ACHN (cell line): ENCODE measurements around the gene IFT52.
"Not testable (repeated sequence)": the region's sequence is repeated elsewhere in the genome, so short reads cannot be mapped to it uniquely, and the experiment has no call there.

Experiments
- DNase-seq: peaks from one replicate; pipeline ENCODE4 v3.0.0-alpha.2; 2015
- in situ Hi-C: cut with HindIII; loops from 2 replicates; pipeline ENCODE4 v1.10.0; 2017; ENCODE audit warnings: low sequenced_read_pairs, low pct_ligation_motif_present, low pct_unique_long_range_greater_than_20kb

The IFT52 gene

GRCh38 chr20:43605715-43606114 lies 15.0 kb downstream of the IFT52 start:
- DNase-seq, result no peak
- in situ Hi-C loops, result no loop called here

DNA sequence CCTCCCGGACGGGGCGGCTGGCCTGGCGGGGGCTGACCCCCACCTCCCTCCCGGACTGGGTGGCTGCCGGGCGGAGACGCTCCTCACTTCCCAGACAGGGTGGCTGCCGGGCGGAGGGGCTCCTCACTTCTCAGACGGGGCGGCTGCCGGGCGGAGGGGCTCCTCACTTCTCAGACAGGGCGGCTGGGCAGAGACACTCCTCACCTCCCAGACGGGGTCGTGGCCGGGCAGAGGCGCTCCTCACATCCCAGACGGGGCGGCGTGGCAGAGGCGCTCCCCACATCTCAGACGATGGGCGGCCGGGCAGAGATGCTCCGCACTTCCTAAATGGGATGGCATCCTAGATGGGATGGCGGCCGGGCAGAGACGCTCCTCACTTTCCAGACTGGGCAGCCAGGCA lies 16.5 kb downstream of the IFT52 start:
- in situ Hi-C loops, DNase-seq: not testable (repeated sequence)

- no peak for DNase-seq
- in situ Hi-C loops, result no loop called here
These were observed 40.9 kb downstream of the IFT52 start for GRCh38 chr20:43631598-43631997.

GRCh38 chr20:43636429-43636828 lies 45.7 kb downstream of the IFT52 start:
- in situ Hi-C loops, result no loop called here
- DNase-seq, result no peak

DNA sequence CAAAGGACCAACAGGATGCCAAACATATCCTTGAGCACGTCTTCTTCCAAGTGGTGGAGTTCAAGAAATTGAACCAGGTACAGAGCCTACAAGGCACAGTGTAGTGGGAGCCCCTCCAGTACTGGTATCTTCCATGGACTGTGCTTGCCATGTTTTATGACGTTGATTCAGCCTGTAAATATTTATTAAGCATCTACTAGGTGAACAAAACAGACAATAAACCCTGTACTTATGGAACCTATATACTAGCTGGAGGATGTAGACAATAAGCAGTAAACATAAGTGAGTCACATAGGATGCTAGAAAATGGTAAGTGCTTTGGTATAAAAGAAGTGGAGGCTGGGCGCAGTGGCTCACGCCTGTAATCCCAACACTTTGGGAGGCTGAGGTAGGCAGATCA lies 51.8 kb downstream of the IFT52 start:
- in situ Hi-C loops, result no loop called here
- no peak for DNase-seq

DNA sequence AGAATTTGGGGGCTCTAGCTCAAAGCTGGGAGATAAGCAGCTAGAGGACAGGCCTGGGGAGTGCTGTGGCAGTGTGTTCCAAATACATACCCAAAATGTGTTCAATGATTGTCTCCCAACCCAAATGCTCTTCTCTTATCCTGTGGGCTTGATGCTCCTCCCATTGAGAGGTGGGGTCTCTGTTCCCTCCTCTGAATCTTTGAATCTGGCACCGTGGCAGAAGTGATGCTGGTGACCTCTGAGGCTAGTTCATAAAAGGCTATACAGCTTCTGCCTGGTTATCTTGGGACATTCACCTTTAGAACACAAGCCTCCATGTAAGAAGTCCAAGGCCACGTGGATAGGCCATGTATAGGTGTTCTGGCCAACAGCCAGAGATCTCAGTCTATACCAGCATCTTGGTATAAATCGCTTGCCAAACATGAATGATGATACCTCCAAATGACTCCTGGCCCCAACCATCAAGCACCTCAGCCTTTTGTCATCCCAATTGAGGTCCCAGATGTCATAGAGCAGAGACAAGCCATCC lies 60.3 kb downstream of the IFT52 start:
- DNase-seq, result no peak
- in situ Hi-C loops, result no loop called here

- in situ Hi-C loops, DNase-seq: not testable (repeated sequence)
These were observed 61.0 kb downstream of the IFT52 start for GRCh38 chr20:43651650-43652184.

DNA sequence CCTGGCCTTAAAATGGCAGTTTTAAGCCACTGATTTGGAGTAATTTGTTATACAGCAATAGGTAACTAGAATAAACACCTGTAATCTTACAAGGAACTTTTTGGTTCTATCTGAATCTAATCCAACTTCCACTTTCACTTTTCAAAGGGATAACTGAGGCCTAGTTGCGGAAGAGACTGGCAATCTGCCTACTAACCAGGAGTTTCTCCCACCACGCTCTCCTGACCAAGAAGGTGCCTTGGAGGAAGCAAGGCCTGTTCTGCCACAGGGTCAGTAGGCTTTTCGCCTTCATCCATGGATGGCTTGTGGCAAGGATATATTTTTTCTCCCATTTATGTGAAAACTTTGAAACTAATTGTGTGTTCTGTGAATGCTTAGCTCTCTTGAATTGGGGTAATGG lies 63.2 kb downstream of the IFT52 start:
- in situ Hi-C loops, result no loop called here
- no peak for DNase-seq

DNA sequence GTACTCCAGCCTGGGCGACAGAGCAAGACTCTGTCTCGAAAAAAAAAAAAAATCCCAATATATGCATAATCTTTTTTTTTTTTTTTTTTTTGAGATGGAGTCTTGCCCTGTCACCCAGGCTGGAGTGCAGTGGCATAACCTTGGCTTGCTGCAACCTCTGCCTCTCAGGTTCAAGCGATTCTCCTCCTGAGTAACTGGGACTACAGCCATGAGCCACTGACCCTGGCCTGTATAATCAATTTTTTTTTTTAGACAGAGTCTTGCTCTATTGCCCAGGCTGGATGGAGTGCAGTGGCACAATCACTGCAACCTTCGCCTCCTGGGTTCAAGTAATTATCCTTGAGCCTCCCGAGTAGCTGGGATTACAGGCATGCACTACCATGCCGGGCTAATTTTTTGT lies 64.4 kb downstream of the IFT52 start:
- in situ Hi-C loops, DNase-seq: not testable (repeated sequence)

DNA sequence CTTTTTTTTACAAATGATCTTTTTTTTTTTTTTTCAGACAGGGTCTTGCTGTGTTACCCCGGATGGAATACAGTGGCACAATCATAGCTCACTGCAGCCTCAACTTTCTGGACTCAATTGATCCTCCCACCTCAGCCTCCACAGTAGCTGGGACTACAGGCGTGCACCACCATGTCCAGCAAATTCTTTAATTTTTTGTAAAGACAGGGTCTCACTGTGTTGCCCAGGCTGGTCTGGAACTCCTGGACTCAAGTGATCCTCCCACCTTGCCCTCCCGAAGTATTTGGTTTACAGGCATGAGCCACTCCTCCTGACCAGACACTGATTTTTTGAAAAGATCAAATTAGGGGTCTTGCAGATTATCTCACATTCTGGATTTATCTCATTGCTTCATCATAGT lies 65.2 kb downstream of the IFT52 start:
- no peak for DNase-seq
- in situ Hi-C loops, result no loop called here

GRCh38 chr20:43658069-43658722 lies 67.5 kb downstream of the IFT52 start:
- peak; percentile 54 for DNase-seq
- in situ Hi-C loops, result no loop called here

GRCh38 chr20:43658723-43659419 lies 68.1 kb downstream of the IFT52 start:
- in situ Hi-C loops, result no loop called here
- DNase-seq, result no peak

- DNase-seq, result peak; percentile 28
- in situ Hi-C loops, result no loop called here
These were observed 72.4 kb downstream of the IFT52 start for GRCh38 chr20:43662943-43663655.

DNA sequence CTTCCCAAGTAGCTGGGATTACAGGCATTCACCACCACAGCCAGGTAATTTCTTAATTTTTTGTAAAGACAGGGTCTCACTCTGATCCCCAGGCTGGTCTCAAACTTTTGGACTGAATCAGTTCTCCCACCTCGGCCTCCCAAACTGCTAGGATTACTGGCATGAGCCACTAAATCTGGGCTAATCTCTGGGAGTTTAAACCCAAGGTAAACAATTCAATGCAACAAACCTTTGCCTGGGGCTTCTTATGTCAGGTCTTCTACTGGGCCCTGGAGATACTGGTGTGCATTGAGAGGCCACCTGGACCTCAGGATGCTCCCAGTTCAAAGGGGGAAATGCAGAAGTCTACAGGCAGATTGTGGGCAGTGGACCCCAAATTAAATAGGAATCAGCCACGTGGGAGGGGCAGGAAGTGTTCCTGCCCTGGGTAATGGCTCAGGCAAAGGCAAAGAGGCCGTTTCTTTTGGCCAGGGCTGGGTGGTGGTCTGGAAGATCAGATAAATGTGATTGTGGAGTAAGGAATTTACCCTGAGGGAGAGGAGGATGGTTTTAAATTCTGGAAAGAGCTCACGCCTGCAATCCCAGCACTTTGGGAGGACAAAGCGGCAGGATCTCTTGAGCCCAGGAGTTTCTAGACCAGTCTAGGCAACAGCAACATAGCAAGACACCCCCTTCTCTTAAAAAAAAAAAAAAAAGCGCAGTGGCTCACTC lies 74.9 kb downstream of the IFT52 start:
- DNase-seq, result no peak

DNA sequence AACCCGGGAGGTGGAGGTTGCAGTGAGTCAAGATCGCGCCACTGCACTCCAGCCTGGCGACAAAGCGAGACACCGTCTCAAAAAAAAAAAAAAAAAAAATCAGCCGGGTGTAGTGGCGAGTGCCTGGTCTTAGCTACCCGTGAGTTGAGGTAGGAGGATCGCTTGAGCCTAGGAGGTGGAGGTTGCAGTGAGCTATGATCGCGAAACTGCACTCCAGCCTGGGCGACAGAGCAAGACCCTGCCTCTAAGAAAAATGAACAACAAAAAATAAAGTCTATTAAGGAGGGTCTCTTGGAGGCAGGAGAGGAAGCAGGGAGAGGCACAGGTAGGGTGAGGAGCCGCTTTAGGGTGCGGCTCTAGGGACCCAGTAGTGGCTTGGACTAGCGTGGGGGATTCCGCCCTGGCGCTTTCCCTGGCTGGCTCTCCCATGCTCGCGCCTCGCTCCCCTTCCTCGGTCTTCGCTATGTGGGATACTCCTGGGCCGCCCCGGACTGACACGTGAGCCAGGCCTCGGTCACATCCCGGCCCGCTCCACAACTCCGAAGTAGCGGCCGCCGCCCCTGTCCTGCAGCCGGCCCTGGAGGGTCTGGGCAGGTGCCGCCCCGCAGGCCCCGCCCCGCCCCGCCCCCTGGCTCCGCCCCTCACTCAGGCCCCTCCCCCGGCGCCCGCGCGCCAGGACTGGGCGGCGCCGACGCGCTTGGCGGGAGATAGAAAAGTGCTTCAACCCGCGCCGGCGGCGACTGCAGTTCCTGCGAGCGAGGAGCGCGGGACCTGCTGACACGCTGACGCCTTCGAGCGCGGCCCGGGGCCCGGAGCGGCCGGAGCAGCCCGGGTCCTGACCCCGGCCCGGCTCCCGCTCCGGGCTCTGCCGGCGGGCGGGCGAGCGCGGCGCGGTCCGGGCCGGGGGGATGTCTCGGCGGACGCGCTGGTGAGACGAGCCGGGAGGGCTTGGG lies 75.9 kb downstream of the IFT52 start, which contains the start of gene MYBL2:
TSS of gene MYBL2 (plus strand) at position 739 of the 953 bp plus-strand sequence. CDS start at position 909, 170 bp downstream.
- DNase-seq, result peak; percentile 65
- in situ Hi-C loops, result no loop called here

More for the DNA sequence above, 74.9 kb downstream of the IFT52 start:
- in situ Hi-C loops, result no loop called here

GRCh38 chr20:43667341-43668132 lies 76.8 kb downstream of the IFT52 start:
- DNase-seq, result no peak
- in situ Hi-C loops, result no loop called here

DNA sequence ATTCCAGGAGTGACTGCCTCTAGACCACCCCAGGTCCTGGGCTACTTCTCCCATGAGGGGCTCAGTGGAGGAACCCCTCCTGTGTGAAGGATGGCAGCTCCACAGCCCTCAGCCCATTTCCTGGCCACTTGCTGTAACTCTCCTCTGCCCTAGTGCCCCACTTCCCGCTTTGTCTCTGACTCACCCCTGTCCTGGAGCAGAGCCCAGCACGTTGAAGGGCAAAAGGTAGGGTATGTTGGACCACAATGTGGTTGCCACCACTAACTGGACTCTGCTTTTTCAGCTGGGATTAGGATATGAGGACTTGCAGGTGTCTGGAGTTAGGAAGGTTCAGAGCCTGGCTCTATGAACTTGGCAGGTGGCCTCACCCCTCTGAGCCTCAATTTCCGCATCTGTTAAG lies 78.6 kb downstream of the IFT52 start:
- in situ Hi-C loops, result no loop called here
- DNase-seq, result peak; percentile 74
